Measurements from ENCODE around the gene ASXL3. TPM values are rescaled to one million over a fixed set of nuclear protein-coding genes. Genes with fewer than 3 reads are reported as not detected.

Gene ASXL3
- total RNA-seq, 1 donor from 2014 or later = not detected

DNA sequence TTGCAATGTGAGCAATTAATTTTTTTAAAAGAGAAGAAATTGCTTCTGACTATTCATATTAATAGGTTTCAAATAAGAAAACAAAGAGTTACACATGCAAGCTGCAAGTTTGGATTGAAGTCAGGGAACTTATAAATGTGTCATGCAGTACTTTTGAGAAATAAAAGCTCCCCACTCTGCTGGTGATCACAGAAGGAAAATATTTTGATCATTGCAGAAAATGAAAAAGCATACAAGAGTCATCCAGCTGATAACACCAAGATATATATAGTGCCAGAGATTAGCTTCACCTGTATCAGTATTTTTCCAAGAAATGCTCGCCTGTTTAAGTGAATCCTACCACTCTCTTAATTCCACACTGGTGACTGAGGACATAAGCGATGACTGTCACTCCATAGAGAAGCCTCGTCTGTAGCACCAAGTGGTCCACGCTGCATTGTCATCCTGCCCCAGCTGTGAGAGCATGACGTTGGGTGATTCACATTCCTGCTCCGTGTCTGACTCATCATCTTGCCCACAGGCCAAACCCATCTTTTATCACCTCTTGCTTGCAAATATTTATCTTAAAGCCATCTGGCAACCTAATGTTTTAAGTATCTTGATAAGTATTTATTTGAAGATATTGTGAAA is 178.0 kb downstream of the ASXL3 start:
- Mint-ChIP-seq H3K4me3 (no peak overlapping the region), H3K4me1 (ENCODE audit: low read depth) (no peaks in the 10 kb centered on the region), H3K36me3 (ENCODE audit: low read depth) (no peaks in the 10 kb centered on the region), H3K9me3 (no peaks in the 10 kb centered on the region), H3K27ac (no peak overlapping the region), H3K27me3 (ENCODE audit: insufficient read depth) (no peaks in the 10 kb centered on the region)
- intact Hi-C loops (cut with micrococcal nuclease) = no loop called here
- no peak for DNase-seq (ENCODE audit: low spot score)

DNA sequence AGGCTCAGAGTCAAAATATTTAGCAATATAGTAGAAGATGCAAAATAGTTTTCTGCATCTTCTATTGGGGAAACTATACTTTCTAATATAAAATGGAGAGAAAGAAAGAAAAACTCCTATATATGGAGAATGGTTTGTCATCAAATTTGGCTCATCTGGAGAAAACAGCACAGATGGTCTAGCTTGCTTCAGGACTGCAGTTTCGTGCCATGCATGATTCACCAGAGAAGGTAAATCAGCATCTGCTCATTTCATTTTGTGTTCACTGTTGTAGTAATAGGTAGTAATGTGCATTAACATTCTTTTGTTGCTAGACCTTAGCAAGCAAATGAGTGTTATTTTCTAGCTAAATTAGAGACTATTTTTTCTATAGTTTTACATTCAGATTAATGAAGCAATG is 179.0 kb downstream of the ASXL3 start:
- H3K9me3 Mint-ChIP-seq = no peaks in the 10 kb centered on the region

DNA sequence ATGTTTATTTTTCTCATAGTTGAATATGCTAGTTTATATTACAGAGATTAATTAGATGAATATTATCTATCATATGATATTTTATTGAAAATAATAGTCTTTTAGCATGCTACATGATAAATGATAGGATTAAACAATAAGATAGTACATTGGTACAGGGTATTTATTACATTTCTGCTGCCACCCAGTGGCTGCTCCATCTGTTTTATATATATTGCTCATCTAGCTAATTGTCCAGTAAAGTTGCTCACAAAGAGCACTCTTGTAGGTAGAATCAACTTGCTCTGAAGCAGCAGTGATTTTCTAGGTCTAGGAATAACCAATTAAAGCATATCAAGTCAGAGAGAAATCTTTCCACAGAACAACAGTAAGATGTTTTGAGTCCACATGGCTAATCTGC is 183.3 kb downstream of the ASXL3 start:
- Mint-ChIP-seq H3K27ac (no peak overlapping the region), H3K4me3 (no peak overlapping the region), H3K9me3 (no peaks in the 10 kb centered on the region), H3K27me3 (ENCODE audit: insufficient read depth) (no peaks in the 10 kb centered on the region), H3K36me3 (ENCODE audit: low read depth) (no peaks in the 10 kb centered on the region), H3K4me1 (ENCODE audit: low read depth) (no peaks in the 10 kb centered on the region)
- no peak for DNase-seq (ENCODE audit: low spot score)
- intact Hi-C loops (cut with micrococcal nuclease) = no loop called here

More for the DNA sequence above, 179.0 kb downstream of the ASXL3 start:
- H3K27ac Mint-ChIP-seq = no peak overlapping the region
- intact Hi-C loops (cut with micrococcal nuclease) = no loop called here
- no peak for DNase-seq (ENCODE audit: low spot score)
- no peak overlapping the region for H3K4me3 Mint-ChIP-seq
- H3K36me3 Mint-ChIP-seq (ENCODE audit: low read depth) = no peaks in the 10 kb centered on the region
- H3K27me3 Mint-ChIP-seq (ENCODE audit: insufficient read depth) = no peaks in the 10 kb centered on the region
- no peaks in the 10 kb centered on the region for H3K4me1 Mint-ChIP-seq (ENCODE audit: low read depth)

DNA sequence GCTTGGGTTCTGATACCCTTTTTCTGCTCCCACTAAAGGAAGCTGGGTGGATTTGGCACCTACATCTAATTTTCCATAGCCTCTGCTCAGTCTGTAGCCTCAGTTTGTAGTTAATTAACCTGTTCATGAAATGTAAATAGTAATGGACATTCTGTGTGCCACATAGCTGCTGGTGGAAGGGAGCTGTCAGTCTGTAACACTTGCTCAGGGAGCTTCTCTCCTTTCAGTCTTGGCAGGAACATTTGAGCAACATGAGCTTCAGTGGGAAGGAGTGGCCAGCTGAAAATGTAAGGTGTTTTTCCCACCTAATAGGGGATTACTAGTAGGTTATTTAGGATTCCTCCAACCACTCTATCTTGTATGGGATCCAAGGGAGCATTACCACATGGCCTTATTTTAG is 203.4 kb downstream of the ASXL3 start:
- DNase-seq (ENCODE audit: low spot score) = no peak
- Mint-ChIP-seq H3K27ac (no peak overlapping the region), H3K4me1 (ENCODE audit: low read depth) (no peaks in the 10 kb centered on the region), H3K36me3 (ENCODE audit: low read depth) (no peaks in the 10 kb centered on the region), H3K9me3 (peaks cover 14% of the 10 kb centered on the region), H3K4me3 (no peak overlapping the region), H3K27me3 (ENCODE audit: insufficient read depth) (no peaks in the 10 kb centered on the region)
- intact Hi-C loops (cut with micrococcal nuclease) = no loop called here

Other genes with a start within 250 kb of the ASXL3 start
- not detected in 2 replicates for gene CCDC178, start 137.5 kb upstream of the ASXL3 start, total RNA-seq